Osteoblast (primary cell): ENCODE results near the gene MTFR1L. TPM values are rescaled to one million over a fixed set of nuclear protein-coding genes. Genes with fewer than 3 reads are reported as not detected.

Experiments used
- DNase-seq: peaks from one replicate; pipeline ENCODE4 v3.0.0; 2011; ENCODE audit warnings: low spot score, mixed read lengths; ENCODE audit not compliant: insufficient read length; ENCODE audit errors: missing footprints
- H2AFZ ChIP-seq: 2 replicates; pipeline ENCODE4 v1.6.0; 2011; ENCODE audit warnings: mild to moderate bottlenecking, low read length
- H3K27ac ChIP-seq: 2 replicates; pipeline ENCODE4 v1.5.1; 2011; ENCODE audit warnings: mild to moderate bottlenecking, low read depth, low read length, moderate library complexity
- H3K27me3 ChIP-seq: 2 replicates; pipeline ENCODE4 v1.6.0; 2012; ENCODE audit warnings: mild to moderate bottlenecking, control low read depth, inconsistent platforms, low read length, moderate library complexity; ENCODE audit not compliant: insufficient read depth
- H3K36me3 ChIP-seq: 2 replicates; pipeline ENCODE4 v1.5.1; 2011; ENCODE audit warnings: mild to moderate bottlenecking, low read length, control low read depth, moderate library complexity; ENCODE audit not compliant: insufficient read depth
- H3K4me1 ChIP-seq: 2 replicates; pipeline ENCODE4 v1.5.1; 2011; ENCODE audit warnings: mild to moderate bottlenecking, low read length, control low read depth, moderate library complexity; ENCODE audit not compliant: insufficient read depth
- H3K4me2 ChIP-seq: 2 replicates; pipeline ENCODE4 v1.6.0; 2011; ENCODE audit warnings: mild to moderate bottlenecking, low read length; ENCODE audit not compliant: insufficient read depth
- H3K4me3 ChIP-seq: fragments of 200-600 bp; sonication (generic); 3 replicates; pipeline ENCODE4 v1.5.1; 2012; ENCODE audit warnings: mild to moderate bottlenecking, low read length, inconsistent platforms; ENCODE audit not compliant: insufficient read depth
- H3K79me2 ChIP-seq: 2 replicates; pipeline ENCODE4 v1.6.0; 2012; ENCODE audit warnings: mild to moderate bottlenecking, low read length, control low read depth, inconsistent platforms; ENCODE audit not compliant: insufficient read depth
- H3K9me3 ChIP-seq: 2 replicates; pipeline ENCODE4 v1.5.1; 2011; ENCODE audit warnings: low read depth, low read length, control low read depth
- H4K20me1 ChIP-seq: 2 replicates; pipeline ENCODE4 v1.6.0; 2012; ENCODE audit warnings: mild to moderate bottlenecking, low read length, control low read depth; ENCODE audit not compliant: insufficient read depth
- total RNA-seq: library from RNA; depleted of rRNA; stranded (reverse); fragments of >200 nt; gene quantifications from 2 replicates; pipeline ENCODE4 v1.2.3, GENCODE V29; 2012
- TF ChIP-seq, protein P1 (sequence below): IDR thresholded peaks from 2 replicates; pipeline ENCODE4 v1.5.1; 2011; ENCODE audit warnings: mild to moderate bottlenecking, low read depth, low read length, moderate library complexity; ENCODE audit errors: extremely low read depth

MTFR1L gene
- total RNA-seq, 1 donor: 47.4 TPM

DNA sequence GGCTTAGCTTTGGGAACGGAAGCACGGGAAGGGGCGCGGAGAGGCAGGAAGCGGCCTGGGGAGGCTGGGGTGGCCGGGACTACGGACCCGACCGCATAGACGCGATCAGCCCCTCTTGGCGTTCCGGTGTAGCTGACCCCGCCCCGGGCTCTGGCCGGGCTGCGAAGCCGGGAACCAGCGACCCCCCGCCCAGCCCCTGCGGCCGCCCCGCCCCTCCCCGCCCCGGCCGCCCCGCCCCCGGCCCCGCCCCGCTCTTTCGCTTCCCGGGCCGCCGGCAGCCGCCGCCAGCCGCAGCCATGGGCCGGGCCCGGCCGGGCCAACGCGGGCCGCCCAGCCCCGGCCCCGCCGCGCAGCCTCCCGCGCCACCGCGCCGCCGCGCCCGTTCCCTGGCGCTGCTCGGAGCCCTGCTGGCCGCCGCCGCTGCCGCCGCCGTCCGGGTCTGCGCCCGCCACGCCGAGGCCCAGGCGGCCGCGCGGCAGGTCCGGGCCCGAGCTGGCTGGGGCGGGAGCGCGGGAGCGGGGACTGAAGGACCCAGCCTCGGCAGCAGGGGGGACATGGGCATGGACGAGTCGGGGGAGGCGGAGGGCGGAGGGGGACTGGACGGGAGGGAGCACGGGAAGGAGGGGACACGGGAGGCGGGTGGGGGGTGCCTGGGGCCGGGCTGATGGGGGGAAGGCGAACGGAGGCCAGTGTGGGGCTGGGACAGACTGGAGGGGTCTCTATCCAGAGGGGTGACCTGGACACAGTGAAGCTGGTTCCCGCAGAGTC, 19.6 kb upstream of the MTFR1L start, which contains the start of gene SELENON:
TSS of gene SELENON (plus strand) at position 259 of the 768 bp plus-strand sequence. CDS start at position 297, 38 bp downstream.
- Histone ChIP-seq H3K9me3 (no peaks in the 10 kb centered on the region), H4K20me1 (peaks cover 7% of the 10 kb centered on the region), H3K27me3 (no peaks in the 10 kb centered on the region), H3K79me2 (peaks cover 33% of the 10 kb centered on the region), H3K4me2 (peak within 1 kb of the TSS; percentile 82), H3K36me3 (peaks cover 9% of the 10 kb centered on the region), H3K27ac (peak within 1 kb of the TSS; percentile 23), H3K4me1 (peaks cover 30% of the 10 kb centered on the region), H2AFZ (peak within 1 kb of the TSS; percentile 91), H3K4me3 (peak within 1 kb of the TSS; percentile 79)
- TF ChIP-seq, protein P1, sequence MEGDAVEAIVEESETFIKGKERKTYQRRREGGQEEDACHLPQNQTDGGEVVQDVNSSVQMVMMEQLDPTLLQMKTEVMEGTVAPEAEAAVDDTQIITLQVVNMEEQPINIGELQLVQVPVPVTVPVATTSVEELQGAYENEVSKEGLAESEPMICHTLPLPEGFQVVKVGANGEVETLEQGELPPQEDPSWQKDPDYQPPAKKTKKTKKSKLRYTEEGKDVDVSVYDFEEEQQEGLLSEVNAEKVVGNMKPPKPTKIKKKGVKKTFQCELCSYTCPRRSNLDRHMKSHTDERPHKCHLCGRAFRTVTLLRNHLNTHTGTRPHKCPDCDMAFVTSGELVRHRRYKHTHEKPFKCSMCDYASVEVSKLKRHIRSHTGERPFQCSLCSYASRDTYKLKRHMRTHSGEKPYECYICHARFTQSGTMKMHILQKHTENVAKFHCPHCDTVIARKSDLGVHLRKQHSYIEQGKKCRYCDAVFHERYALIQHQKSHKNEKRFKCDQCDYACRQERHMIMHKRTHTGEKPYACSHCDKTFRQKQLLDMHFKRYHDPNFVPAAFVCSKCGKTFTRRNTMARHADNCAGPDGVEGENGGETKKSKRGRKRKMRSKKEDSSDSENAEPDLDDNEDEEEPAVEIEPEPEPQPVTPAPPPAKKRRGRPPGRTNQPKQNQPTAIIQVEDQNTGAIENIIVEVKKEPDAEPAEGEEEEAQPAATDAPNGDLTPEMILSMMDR: no peak
- DNase-seq: peak; percentile 98

DNA sequence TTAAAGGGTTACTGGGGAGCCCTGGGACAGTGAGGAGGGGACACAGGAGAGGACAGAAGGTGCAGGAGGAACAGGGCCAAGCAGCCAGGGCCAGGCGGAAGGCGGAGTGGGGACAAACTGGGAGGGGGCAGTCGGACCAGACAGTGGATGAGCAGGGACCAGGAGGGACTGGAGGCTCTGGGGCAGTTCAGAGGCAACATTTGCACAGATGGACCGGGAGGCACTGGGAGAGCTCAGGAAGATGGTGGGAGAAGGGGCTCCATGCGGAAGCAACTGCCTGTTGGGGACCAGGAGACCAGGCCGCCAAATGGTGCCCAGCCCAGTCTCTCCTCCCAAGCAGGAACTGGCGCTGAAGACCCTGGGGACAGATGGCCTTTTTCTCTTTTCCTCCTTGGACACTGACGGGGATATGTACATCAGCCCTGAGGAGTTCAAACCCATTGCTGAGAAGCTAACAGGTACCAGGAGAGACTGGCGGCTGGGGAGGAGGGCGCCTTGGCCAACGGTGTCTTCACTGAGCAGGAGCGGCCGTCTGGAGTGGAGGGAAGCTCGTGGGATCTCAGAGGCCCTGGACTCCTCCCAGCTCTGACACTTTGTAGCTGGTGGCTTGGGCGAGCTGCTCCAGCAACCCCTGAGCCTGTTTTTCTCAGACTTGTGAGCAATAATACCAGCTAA, 18.9 kb upstream of the MTFR1L start:
- H3K79me2 ChIP-seq: peaks cover 34% of the 10 kb centered on the region
- H3K4me1 ChIP-seq: peaks cover 32% of the 10 kb centered on the region
- peak overlapping the region; percentile 79 for H3K4me3 ChIP-seq
- H3K4me2 ChIP-seq: peak overlapping the region; percentile 82
- H4K20me1 ChIP-seq: peaks cover 7% of the 10 kb centered on the region
- H3K36me3 ChIP-seq: peaks cover 11% of the 10 kb centered on the region
- peak overlapping the region; percentile 72 for H2AFZ ChIP-seq
- no peaks in the 10 kb centered on the region for H3K9me3 ChIP-seq
- DNase-seq: peak; percentile 91
- TF ChIP-seq, protein P1: no peak
- H3K27me3 ChIP-seq: no peaks in the 10 kb centered on the region
- peak overlapping the region; percentile 23 for H3K27ac ChIP-seq

DNA sequence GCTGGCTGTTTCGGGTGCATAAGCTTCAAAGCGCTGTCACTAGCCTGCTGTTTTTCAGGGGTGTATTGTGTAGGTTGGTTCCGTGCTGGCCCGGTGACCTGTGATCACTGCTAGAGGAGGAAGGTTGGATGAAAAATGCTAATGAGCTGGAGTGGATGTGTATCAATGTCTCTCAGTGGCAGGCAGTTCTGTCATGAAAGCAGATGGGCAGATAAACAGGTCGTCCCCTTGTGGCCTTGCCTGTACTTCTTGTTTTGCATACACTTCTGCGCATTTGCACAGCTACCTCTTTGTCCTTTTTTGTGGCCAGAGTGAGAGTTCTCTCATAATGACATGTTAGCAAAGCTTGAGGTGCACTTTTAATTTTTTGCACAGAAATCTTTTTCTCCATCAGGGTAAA, 16.8 kb upstream of the MTFR1L start:
- Histone ChIP-seq H3K4me2 (no peak overlapping the region), H4K20me1 (peaks cover 19% of the 10 kb centered on the region), H3K4me3 (no peak overlapping the region), H3K9me3 (no peaks in the 10 kb centered on the region), H2AFZ (no peak overlapping the region), H3K27ac (no peak overlapping the region), H3K27me3 (no peaks in the 10 kb centered on the region), H3K4me1 (peaks cover 40% of the 10 kb centered on the region), H3K79me2 (peaks cover 34% of the 10 kb centered on the region), H3K36me3 (peaks cover 16% of the 10 kb centered on the region)
- TF ChIP-seq, protein P1: no peak
- DNase-seq: peak; percentile 78

GRCh38 chr1:25803368-25803767, 16.4 kb upstream of the MTFR1L start:
- Histone ChIP-seq H3K4me2 (no peak overlapping the region), H3K9me3 (no peaks in the 10 kb centered on the region), H4K20me1 (peaks cover 19% of the 10 kb centered on the region), H2AFZ (no peak overlapping the region), H3K4me3 (no peak overlapping the region), H3K27ac (no peak overlapping the region), H3K4me1 (peaks cover 40% of the 10 kb centered on the region), H3K36me3 (peaks cover 18% of the 10 kb centered on the region), H3K27me3 (no peaks in the 10 kb centered on the region), H3K79me2 (peaks cover 34% of the 10 kb centered on the region)
- DNase-seq: no peak
- TF ChIP-seq, protein P1: no peak
